WTC11 (cell line): ENCODE results near the gene MARVELD1. TPM values are rescaled to one million over a fixed set of nuclear protein-coding genes. Genes with fewer than 3 reads are reported as not detected.

Experiments
- ATF1 ChIP-seq: sonication (generic); formaldehyde crosslinking; IDR thresholded peaks from 2 replicates; pipeline ENCODE4 v1.8.1; 2023; ENCODE audit warnings: mild to moderate bottlenecking, moderate library complexity, missing genetic modification reagents
- E2F5 ChIP-seq: sonication (generic); formaldehyde crosslinking; IDR thresholded peaks from 2 replicates; pipeline ENCODE4 v1.8.1; 2022; ENCODE audit warnings: mild to moderate bottlenecking, moderate library complexity, missing genetic modification reagents
- FOXJ3 ChIP-seq: sonication (generic); formaldehyde crosslinking; IDR thresholded peaks from 2 replicates; pipeline ENCODE4 v1.9.0; 2021; ENCODE audit warnings: missing genetic modification reagents, mild to moderate bottlenecking, borderline replicate concordance
- GRHL2 ChIP-seq: fragments of 250-450 bp; sonication (Bioruptor Pico); IDR thresholded peaks from 2 replicates; pipeline ENCODE4 v1.8.0; 2022; ENCODE audit warnings: mild to moderate bottlenecking, moderate library complexity; ENCODE audit not compliant: insufficient replicate concordance, severe bottlenecking
- JAZF1 ChIP-seq: fragments of 250-450 bp; sonication (Bioruptor Pico); IDR thresholded peaks from 2 replicates; pipeline ENCODE4 v1.9.0; 2021; ENCODE audit warnings: moderate library complexity, mild to moderate bottlenecking, inconsistent platforms
- MYBL2 ChIP-seq: sonication (generic); formaldehyde crosslinking; IDR thresholded peaks from 2 replicates; pipeline ENCODE4 v1.8.1; 2023; ENCODE audit warnings: mild to moderate bottlenecking, moderate library complexity, missing genetic modification reagents
- PRRX2 ChIP-seq: fragments of 250-450 bp; sonication (Bioruptor Pico); IDR thresholded peaks from 2 replicates; pipeline ENCODE4 v1.8.0; 2021; ENCODE audit warnings: mild to moderate bottlenecking
- RELA ChIP-seq: sonication (generic); formaldehyde crosslinking; IDR thresholded peaks from 2 replicates; pipeline ENCODE4 v1.8.1; 2022; ENCODE audit warnings: missing genetic modification reagents, mild to moderate bottlenecking, borderline replicate concordance
- RORB ChIP-seq: fragments of 250-450 bp; sonication (Bioruptor Pico); IDR thresholded peaks from 2 replicates; pipeline ENCODE4 v1.9.0; 2021; ENCODE audit warnings: mild to moderate bottlenecking
- TEAD4 ChIP-seq: sonication (generic); formaldehyde crosslinking; IDR thresholded peaks from 2 replicates; pipeline ENCODE4 v1.8.0; 2022; ENCODE audit warnings: mild to moderate bottlenecking, missing genetic modification reagents
- ZBTB43 ChIP-seq: sonication (generic); formaldehyde crosslinking; IDR thresholded peaks from 2 replicates; pipeline ENCODE4 v1.8.1; 2023; ENCODE audit warnings: mild to moderate bottlenecking, missing genetic modification reagents
- ZNF281 ChIP-seq: sonication (generic); formaldehyde crosslinking; IDR thresholded peaks from 2 replicates; pipeline ENCODE4 v1.8.0; 2023; ENCODE audit warnings: mild to moderate bottlenecking, missing genetic modification reagents
- total RNA-seq: library from RNA; stranded (reverse); gene quantifications from 3 replicates; pipeline ENCODE4 v1.2.3, GENCODE V29; 2021
- TF ChIP-seq, protein P1 (sequence below): fragments of 250-450 bp; sonication (Bioruptor Pico); conservative IDR thresholded peaks from 2 replicates; pipeline ENCODE4 v1.9.0; 2021; ENCODE audit warnings: mild to moderate bottlenecking
- TF ChIP-seq, protein P2 (sequence below): fragments of 250-450 bp; sonication (Bioruptor Pico); IDR thresholded peaks from 2 replicates; pipeline ENCODE4 v1.9.0; 2021; ENCODE audit warnings: moderate library complexity, mild to moderate bottlenecking, inconsistent platforms, borderline replicate concordance
- TF ChIP-seq, protein P3 (sequence below): fragments of 250-450 bp; sonication (Bioruptor Pico); IDR thresholded peaks from 2 replicates; pipeline ENCODE4 v1.8.0; 2021; ENCODE audit warnings: mild to moderate bottlenecking
- TF ChIP-seq, protein P4 (sequence below): sonication (generic); formaldehyde crosslinking; IDR thresholded peaks from 2 replicates; pipeline ENCODE4 v1.8.1; 2022; ENCODE audit warnings: mild to moderate bottlenecking, missing genetic modification reagents, moderate library complexity, borderline replicate concordance
- TF ChIP-seq, protein P5 (sequence below): sonication (generic); formaldehyde crosslinking; conservative IDR thresholded peaks from 2 replicates; pipeline ENCODE4 v1.8.1; 2022; ENCODE audit warnings: mild to moderate bottlenecking, missing genetic modification reagents
- TF ChIP-seq, protein P6 (sequence below): sonication (generic); formaldehyde crosslinking; IDR thresholded peaks from 2 replicates; pipeline ENCODE4 v1.8.1; 2022; ENCODE audit warnings: low read depth, mild to moderate bottlenecking, moderate library complexity, missing genetic modification reagents, borderline replicate concordance
- TF ChIP-seq, protein P7 (sequence below): sonication (generic); formaldehyde crosslinking; IDR thresholded peaks from 2 replicates; pipeline ENCODE4 v1.8.1; 2023; ENCODE audit warnings: mild to moderate bottlenecking, missing genetic modification reagents, moderate library complexity
- TF ChIP-seq, protein P8 (sequence below): fragments of 200-600 bp; IDR thresholded peaks from 2 replicates; pipeline ENCODE4 v1.8.0; 2022; ENCODE audit warnings: antibody characterized with exemption

The MARVELD1 gene
- total RNA-seq, 1 experiment from 2014 or later = 37.7 TPM

DNA sequence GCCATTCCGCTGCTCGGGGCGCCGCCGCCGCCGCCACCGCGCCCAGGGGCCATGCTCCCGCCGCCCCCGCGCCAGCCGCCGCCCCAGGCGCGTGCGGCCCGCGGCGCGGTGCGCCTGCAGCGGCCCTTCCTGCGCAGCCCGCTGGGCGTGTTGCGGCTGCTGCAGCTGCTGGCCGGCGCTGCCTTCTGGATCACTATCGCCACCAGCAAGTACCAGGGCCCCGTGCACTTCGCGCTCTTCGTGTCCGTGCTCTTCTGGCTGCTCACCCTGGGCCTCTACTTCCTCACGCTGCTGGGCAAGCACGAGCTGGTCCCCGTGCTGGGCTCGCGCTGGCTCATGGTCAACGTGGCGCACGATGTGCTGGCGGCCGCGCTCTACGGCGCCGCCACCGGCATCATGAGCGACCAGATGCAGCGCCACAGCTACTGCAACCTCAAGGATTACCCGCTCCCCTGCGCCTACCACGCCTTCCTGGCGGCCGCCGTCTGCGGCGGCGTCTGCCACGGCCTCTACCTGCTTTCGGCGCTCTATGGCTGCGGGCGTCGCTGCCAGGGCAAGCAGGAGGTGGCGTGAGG, 383 bp downstream of the MARVELD1 start (continued):
- TF ChIP-seq, protein P1, sequence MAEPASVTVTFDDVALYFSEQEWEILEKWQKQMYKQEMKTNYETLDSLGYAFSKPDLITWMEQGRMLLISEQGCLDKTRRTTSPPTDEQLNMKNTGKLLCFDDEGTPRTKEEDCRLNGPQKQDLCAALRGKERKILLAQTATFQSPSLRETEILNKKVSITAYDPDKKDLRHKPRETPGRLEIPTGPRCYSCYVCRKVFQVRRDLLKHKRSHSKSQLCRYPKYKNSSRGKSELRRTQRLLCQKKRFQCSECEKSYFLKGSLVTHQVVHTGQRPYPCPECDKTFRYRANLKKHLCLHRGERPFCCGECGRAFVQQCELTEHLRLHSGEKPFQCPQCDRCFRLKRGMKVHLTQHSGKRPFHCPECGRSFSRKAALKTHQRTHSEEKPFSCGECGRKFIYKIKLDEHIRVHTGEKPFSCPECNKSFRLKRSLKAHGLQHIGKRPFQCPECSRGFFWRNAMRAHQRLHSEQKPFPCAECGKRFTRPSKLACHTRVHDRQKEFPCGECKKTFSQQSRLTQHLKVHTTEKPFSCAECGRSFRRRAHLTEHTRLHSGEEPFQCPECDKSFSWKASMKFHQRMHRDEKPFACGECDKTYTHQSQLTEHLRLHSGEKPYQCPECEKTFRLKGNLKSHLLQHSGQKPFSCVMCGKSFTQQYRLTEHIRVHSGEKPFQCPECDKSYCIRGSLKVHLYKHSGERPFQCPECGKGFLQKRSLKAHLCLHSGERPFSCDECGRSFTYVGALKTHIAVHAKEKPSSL (CRISPR knock-in tag) = no peak
- no peak; the same call in 1 of the 2 replicates for TF ChIP-seq E2F5 (CRISPR knock-in tag)
- TF ChIP-seq, protein P2, sequence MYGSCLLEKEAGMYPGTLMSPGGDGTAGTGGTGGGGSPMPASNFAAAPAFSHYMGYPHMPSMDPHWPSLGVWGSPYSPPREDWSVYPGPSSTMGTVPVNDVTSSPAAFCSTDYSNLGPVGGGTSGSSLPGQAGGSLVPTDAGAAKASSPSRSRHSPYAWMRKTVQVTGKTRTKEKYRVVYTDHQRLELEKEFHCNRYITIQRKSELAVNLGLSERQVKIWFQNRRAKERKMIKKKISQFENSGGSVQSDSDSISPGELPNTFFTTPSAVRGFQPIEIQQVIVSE (CRISPR knock-in tag) = no peak
- no peak for TF ChIP-seq JAZF1 (CRISPR knock-in tag)
- TF ChIP-seq, protein P3, sequence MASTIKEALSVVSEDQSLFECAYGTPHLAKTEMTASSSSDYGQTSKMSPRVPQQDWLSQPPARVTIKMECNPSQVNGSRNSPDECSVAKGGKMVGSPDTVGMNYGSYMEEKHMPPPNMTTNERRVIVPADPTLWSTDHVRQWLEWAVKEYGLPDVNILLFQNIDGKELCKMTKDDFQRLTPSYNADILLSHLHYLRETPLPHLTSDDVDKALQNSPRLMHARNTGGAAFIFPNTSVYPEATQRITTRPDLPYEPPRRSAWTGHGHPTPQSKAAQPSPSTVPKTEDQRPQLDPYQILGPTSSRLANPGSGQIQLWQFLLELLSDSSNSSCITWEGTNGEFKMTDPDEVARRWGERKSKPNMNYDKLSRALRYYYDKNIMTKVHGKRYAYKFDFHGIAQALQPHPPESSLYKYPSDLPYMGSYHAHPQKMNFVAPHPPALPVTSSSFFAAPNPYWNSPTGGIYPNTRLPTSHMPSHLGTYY = no peak
- TF ChIP-seq MYBL2 (CRISPR knock-in tag) = peak; percentile 38; the same call in 1 of the 2 replicates
- TF ChIP-seq, protein P4, sequence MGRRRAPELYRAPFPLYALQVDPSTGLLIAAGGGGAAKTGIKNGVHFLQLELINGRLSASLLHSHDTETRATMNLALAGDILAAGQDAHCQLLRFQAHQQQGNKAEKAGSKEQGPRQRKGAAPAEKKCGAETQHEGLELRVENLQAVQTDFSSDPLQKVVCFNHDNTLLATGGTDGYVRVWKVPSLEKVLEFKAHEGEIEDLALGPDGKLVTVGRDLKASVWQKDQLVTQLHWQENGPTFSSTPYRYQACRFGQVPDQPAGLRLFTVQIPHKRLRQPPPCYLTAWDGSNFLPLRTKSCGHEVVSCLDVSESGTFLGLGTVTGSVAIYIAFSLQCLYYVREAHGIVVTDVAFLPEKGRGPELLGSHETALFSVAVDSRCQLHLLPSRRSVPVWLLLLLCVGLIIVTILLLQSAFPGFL (CRISPR knock-in tag) = no peak; the same call in 1 of the 2 replicates
- no peak for TF ChIP-seq FOXJ3 (CRISPR knock-in tag)
- peak; percentile 90 for TF ChIP-seq RELA (CRISPR knock-in tag)
- TF ChIP-seq, protein P5, sequence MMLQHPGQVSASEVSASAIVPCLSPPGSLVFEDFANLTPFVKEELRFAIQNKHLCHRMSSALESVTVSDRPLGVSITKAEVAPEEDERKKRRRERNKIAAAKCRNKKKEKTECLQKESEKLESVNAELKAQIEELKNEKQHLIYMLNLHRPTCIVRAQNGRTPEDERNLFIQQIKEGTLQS (CRISPR knock-in tag) = no peak; the same call in 1 of the 2 replicates
- no peak for TF ChIP-seq PRRX2 (CRISPR knock-in tag)
- TF ChIP-seq ATF1 (CRISPR knock-in tag) = 0 out of 2 replicates have a peak, but pooled peaks have one; percentile 79
- TF ChIP-seq GRHL2 (CRISPR knock-in tag) = no peak
- TF ChIP-seq, protein P6, sequence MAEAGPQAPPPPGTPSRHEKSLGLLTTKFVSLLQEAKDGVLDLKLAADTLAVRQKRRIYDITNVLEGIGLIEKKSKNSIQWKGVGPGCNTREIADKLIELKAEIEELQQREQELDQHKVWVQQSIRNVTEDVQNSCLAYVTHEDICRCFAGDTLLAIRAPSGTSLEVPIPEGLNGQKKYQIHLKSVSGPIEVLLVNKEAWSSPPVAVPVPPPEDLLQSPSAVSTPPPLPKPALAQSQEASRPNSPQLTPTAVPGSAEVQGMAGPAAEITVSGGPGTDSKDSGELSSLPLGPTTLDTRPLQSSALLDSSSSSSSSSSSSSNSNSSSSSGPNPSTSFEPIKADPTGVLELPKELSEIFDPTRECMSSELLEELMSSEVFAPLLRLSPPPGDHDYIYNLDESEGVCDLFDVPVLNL = no peak
- TF ChIP-seq, protein P7, sequence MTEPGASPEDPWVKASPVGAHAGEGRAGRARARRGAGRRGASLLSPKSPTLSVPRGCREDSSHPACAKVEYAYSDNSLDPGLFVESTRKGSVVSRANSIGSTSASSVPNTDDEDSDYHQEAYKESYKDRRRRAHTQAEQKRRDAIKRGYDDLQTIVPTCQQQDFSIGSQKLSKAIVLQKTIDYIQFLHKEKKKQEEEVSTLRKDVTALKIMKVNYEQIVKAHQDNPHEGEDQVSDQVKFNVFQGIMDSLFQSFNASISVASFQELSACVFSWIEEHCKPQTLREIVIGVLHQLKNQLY (CRISPR knock-in tag) = 0 out of 2 replicates have a peak, but pooled peaks have one; percentile 66
- no peak for TF ChIP-seq RORB (CRISPR knock-in tag)
- peak; percentile 84; the same call in 1 of the 2 replicates for TF ChIP-seq ZBTB43
- TF ChIP-seq, protein P8, sequence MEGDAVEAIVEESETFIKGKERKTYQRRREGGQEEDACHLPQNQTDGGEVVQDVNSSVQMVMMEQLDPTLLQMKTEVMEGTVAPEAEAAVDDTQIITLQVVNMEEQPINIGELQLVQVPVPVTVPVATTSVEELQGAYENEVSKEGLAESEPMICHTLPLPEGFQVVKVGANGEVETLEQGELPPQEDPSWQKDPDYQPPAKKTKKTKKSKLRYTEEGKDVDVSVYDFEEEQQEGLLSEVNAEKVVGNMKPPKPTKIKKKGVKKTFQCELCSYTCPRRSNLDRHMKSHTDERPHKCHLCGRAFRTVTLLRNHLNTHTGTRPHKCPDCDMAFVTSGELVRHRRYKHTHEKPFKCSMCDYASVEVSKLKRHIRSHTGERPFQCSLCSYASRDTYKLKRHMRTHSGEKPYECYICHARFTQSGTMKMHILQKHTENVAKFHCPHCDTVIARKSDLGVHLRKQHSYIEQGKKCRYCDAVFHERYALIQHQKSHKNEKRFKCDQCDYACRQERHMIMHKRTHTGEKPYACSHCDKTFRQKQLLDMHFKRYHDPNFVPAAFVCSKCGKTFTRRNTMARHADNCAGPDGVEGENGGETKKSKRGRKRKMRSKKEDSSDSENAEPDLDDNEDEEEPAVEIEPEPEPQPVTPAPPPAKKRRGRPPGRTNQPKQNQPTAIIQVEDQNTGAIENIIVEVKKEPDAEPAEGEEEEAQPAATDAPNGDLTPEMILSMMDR = no peak
- TF ChIP-seq TEAD4 (CRISPR knock-in tag) = peak; percentile 59; the same call in 1 of the 2 replicates
- TF ChIP-seq ZNF281 (CRISPR knock-in tag) = peak; percentile 89; the same call in 1 of the 2 replicates
